HepG2 (cell line): Measurements from ENCODE around the gene ANKRD40.

ENCODE experiments used
- CTCF ChIP-seq: sonication (generic); formaldehyde crosslinking; IDR thresholded peaks from 2 replicates; pipeline ENCODE4 v1.5.0; 2020; ENCODE audit warnings: mild to moderate bottlenecking, missing genetic modification reagents, moderate library complexity
- POLR2AphosphoS5 ChIP-seq: IDR thresholded peaks from 2 replicates; pipeline ENCODE4 v1.6.1; 2012; ENCODE audit warnings: low read depth, low read length
- ZNF512 ChIP-seq: sonication (generic); formaldehyde crosslinking; IDR thresholded peaks from 2 replicates; pipeline ENCODE4 v1.4.0; 2020; ENCODE audit warnings: mild to moderate bottlenecking, missing genetic modification reagents

- TF ChIP-seq ZNF512 (CRISPR knock-in tag) (no peak), POLR2AphosphoS5 (no peak), CTCF (CRISPR knock-in tag) (no peak)
These were observed 8.3 kb downstream of the ANKRD40 start for GRCh38 chr17:50699410-50699809.
